Activated CD4-positive, alpha-beta T cell treated with anti-CD3 and anti-CD28 coated beads, Interleukin-2, amount 50 U/mL, for 16 hours (primary cell): ENCODE results near the gene KLK14.

Source experiments
- DNase-seq: peaks from one replicate; pipeline ENCODE4 v3.0.0-alpha.2; 2020

The KLK14 gene

GRCh38 chr19:51084505-51084904, 1.8 kb upstream of the KLK14 start:
- DNase-seq: no peak

GRCh38 chr19:51083783-51084182, 1.1 kb upstream of the KLK14 start:
- DNase-seq: no peak

GRCh38 chr19:51083181-51083580, 494 bp upstream of the KLK14 start:
- DNase-seq: no peak

- DNase-seq: no peak
Measured at GRCh38 chr19:51081476-51081875, 1.2 kb downstream of the KLK14 start.

- no peak for DNase-seq
Measured at GRCh38 chr19:51079481-51080110, 3.1 kb downstream of the KLK14 start.

GRCh38 chr19:51078731-51079130, 4.0 kb downstream of the KLK14 start:
- no peak for DNase-seq

GRCh38 chr19:51078104-51078503, 4.6 kb downstream of the KLK14 start:
- no peak for DNase-seq

- DNase-seq: no peak
Measured at GRCh38 chr19:51076631-51077213, 6.0 kb downstream of the KLK14 start.

GRCh38 chr19:51075998-51076397, 6.7 kb downstream of the KLK14 start:
- no peak for DNase-seq

GRCh38 chr19:51071095-51071405, 11.6 kb downstream of the KLK14 start:
- DNase-seq: no peak

GRCh38 chr19:51070334-51071094, 12.2 kb downstream of the KLK14 start:
- DNase-seq: no peak

GRCh38 chr19:51066393-51067186, 16.1 kb downstream of the KLK14 start:
- no peak for DNase-seq

- DNase-seq: no peak
Measured at GRCh38 chr19:51065221-51065960, 17.3 kb downstream of the KLK14 start.

- no peak for DNase-seq
Measured at GRCh38 chr19:51064534-51065220, 18.0 kb downstream of the KLK14 start, which contains the start of gene KLK13. TSS of gene KLK13 (minus strand) at chr19:51065092. CDS start at chr19:51065067, 25 bp downstream.

- DNase-seq: no peak
Measured at GRCh38 chr19:51063664-51064063, 19.0 kb downstream of the KLK14 start.

GRCh38 chr19:51060973-51061372, 21.7 kb downstream of the KLK14 start:
- DNase-seq: no peak

GRCh38 chr19:51060336-51060735, 22.4 kb downstream of the KLK14 start:
- no peak for DNase-seq

GRCh38 chr19:51059715-51060114, 23.0 kb downstream of the KLK14 start:
- no peak for DNase-seq

- no peak for DNase-seq
Measured at GRCh38 chr19:51055866-51056265, 26.8 kb downstream of the KLK14 start.

GRCh38 chr19:51047031-51047335, 35.7 kb downstream of the KLK14 start:
- no peak for DNase-seq

GRCh38 chr19:51044327-51044726, 38.4 kb downstream of the KLK14 start:
- no peak for DNase-seq

GRCh38 chr19:51043497-51043896, 39.2 kb downstream of the KLK14 start:
- no peak for DNase-seq
